H9 (cell line): ENCODE results near the gene VEGFB. TPM values are rescaled to one million over a fixed set of nuclear protein-coding genes. Genes with fewer than 3 reads are reported as not detected.

ENCODE experiments used
- DNase-seq: peaks from one replicate; pipeline ENCODE4 v3.0.0-alpha.2; 2017
- H2AFZ ChIP-seq: one replicate; pipeline ENCODE4 v1.6.1; 2013; ENCODE audit warnings: mild to moderate bottlenecking, low read length, control low read depth, moderate library complexity
- H2AK5ac ChIP-seq: 2 replicates; pipeline ENCODE4 v1.6.1; 2013; ENCODE audit warnings: low read length, control low read depth, mixed read lengths; ENCODE audit not compliant: insufficient read length
- H2BK120ac ChIP-seq: one replicate; pipeline ENCODE4 v1.6.1; 2013; ENCODE audit warnings: low read depth, mild to moderate bottlenecking, low read length, control low read depth, inconsistent platforms; ENCODE audit not compliant: poor library complexity, severe bottlenecking
- H2BK12ac ChIP-seq: 2 replicates; pipeline ENCODE4 v1.6.1; 2013; ENCODE audit warnings: low read length, control low read depth, mixed read lengths, low read depth; ENCODE audit not compliant: insufficient read length
- H2BK15ac ChIP-seq: 2 replicates; pipeline ENCODE4 v1.6.1; 2013; ENCODE audit warnings: low read depth, low read length, control low read depth
- H2BK20ac ChIP-seq: one replicate; pipeline ENCODE4 v1.6.1; 2013; ENCODE audit warnings: low read depth, mild to moderate bottlenecking, low read length, control low read depth, inconsistent platforms; ENCODE audit not compliant: poor library complexity, severe bottlenecking
- H2BK5ac ChIP-seq: 2 replicates; pipeline ENCODE4 v1.6.1; 2013; ENCODE audit warnings: low read length, control low read depth, mixed read lengths; ENCODE audit not compliant: insufficient read length
- H3K14ac ChIP-seq: 2 replicates; pipeline ENCODE4 v1.6.1; 2013; ENCODE audit warnings: low read length, control low read depth; ENCODE audit not compliant: insufficient read depth
- H3K18ac ChIP-seq: 2 replicates; pipeline ENCODE4 v1.6.1; 2013; ENCODE audit warnings: low read depth, mild to moderate bottlenecking, mixed read lengths, low read length, control low read depth; ENCODE audit not compliant: insufficient read length
- H3K23ac ChIP-seq: 2 replicates; pipeline ENCODE4 v1.6.1; 2013; ENCODE audit warnings: low read length, control low read depth, mixed read lengths, low read depth; ENCODE audit not compliant: insufficient read length
- H3K23me2 ChIP-seq: 2 replicates; pipeline ENCODE4 v1.6.1; 2013; ENCODE audit warnings: low read depth, mild to moderate bottlenecking, mixed read lengths, low read length, control low read depth; ENCODE audit not compliant: insufficient read length, poor library complexity, severe bottlenecking
- H3K27ac ChIP-seq: 2 replicates; pipeline ENCODE4 v1.5.1; 2013; ENCODE audit warnings: low read length, control low read depth, mixed read lengths, low read depth; ENCODE audit not compliant: insufficient read length
- H3K27me3 ChIP-seq: 2 replicates; pipeline ENCODE4 v1.6.1; 2013; ENCODE audit warnings: low read length, control low read depth, inconsistent platforms; ENCODE audit not compliant: insufficient read depth
- H3K4ac ChIP-seq: 2 replicates; pipeline ENCODE4 v1.6.1; 2013; ENCODE audit warnings: low read depth, mild to moderate bottlenecking, control low read depth, inconsistent platforms, low read length, moderate library complexity
- H3K4me1 ChIP-seq: 2 replicates; pipeline ENCODE4 v1.6.1; 2013; ENCODE audit warnings: low read length, control low read depth, inconsistent platforms; ENCODE audit not compliant: insufficient read depth
- H3K4me2 ChIP-seq: 2 replicates; pipeline ENCODE4 v1.6.1; 2013; ENCODE audit warnings: low read length, control low read depth, mixed read lengths; ENCODE audit not compliant: insufficient read length, insufficient read depth
- H3K56ac ChIP-seq: 2 replicates; pipeline ENCODE4 v1.6.1; 2013; ENCODE audit warnings: low read depth, mild to moderate bottlenecking, mixed read lengths, low read length, control low read depth; ENCODE audit not compliant: insufficient read length
- H3K79me1 ChIP-seq: 2 replicates; pipeline ENCODE4 v1.6.1; 2013; ENCODE audit warnings: low read depth, mild to moderate bottlenecking, moderate library complexity, low read length, control low read depth, inconsistent platforms; ENCODE audit not compliant: insufficient read depth, poor library complexity, severe bottlenecking
- H3K79me2 ChIP-seq: 2 replicates; pipeline ENCODE4 v1.6.1; 2013; ENCODE audit warnings: low read length, control low read depth, inconsistent platforms; ENCODE audit not compliant: insufficient read depth
- H3K9ac ChIP-seq: 2 replicates; pipeline ENCODE4 v1.6.1; 2013; ENCODE audit warnings: low read length, control low read depth, mixed read lengths; ENCODE audit not compliant: insufficient read length; ENCODE audit errors: extremely low read depth
- H3K9me3 ChIP-seq: one replicate; pipeline ENCODE4 v1.6.1; 2013; ENCODE audit warnings: low read depth, low read length, inconsistent platforms; ENCODE audit not compliant: control insufficient read depth
- H3T11ph ChIP-seq: one replicate; pipeline ENCODE4 v1.6.1; 2013; ENCODE audit warnings: mild to moderate bottlenecking, low read length, control low read depth, inconsistent platforms
- H4K20me1 ChIP-seq: one replicate; pipeline ENCODE4 v1.6.1; 2013; ENCODE audit not compliant: control insufficient read depth, insufficient read length, insufficient read depth
- H4K5ac ChIP-seq: 2 replicates; pipeline ENCODE4 v1.6.1; 2013; ENCODE audit warnings: low read depth, mild to moderate bottlenecking, mixed read lengths, low read length, control low read depth; ENCODE audit not compliant: insufficient read length
- H4K8ac ChIP-seq: replicated peaks from 2 replicates; pipeline ENCODE4 v1.6.1; 2013; ENCODE audit warnings: low read length, control low read depth, mixed read lengths, low read depth; ENCODE audit not compliant: insufficient read length
- H4K91ac ChIP-seq: 2 replicates; pipeline ENCODE4 v1.6.1; 2013; ENCODE audit warnings: low read depth, mild to moderate bottlenecking, moderate library complexity, mixed read lengths, low read length, control low read depth; ENCODE audit not compliant: insufficient read length
- H3K27ac Mint-ChIP-seq, 3 experiments: 2 replicates in 2 of 3; 3 replicates in 1 of 3; pipeline ENCODE4 v1.8.0; 2020 to 2021; ENCODE audit warnings: mixed read lengths in 3 of 3, mild to moderate bottlenecking in 1 of 3, moderate library complexity in 1 of 3
- H3K27me3 Mint-ChIP-seq: 2 replicates; pipeline ENCODE4 v1.8.0; 2021; ENCODE audit warnings: low read depth, mild to moderate bottlenecking, moderate library complexity, mixed read lengths
- H3K36me3 Mint-ChIP-seq, 3 experiments: 2 replicates in 2 of 3; 3 replicates in 1 of 3; pipeline ENCODE4 v1.8.0; 2020 to 2021; ENCODE audit warnings: low read depth in 3 of 3, mixed read lengths in 3 of 3; ENCODE audit not compliant: insufficient read depth in 1 of 3
- H3K4me1 Mint-ChIP-seq, 2 experiments: 2 replicates each; pipeline ENCODE4 v1.8.0; 2020; ENCODE audit warnings: mixed read lengths in 2 of 2
- H3K4me3 Mint-ChIP-seq, 2 experiments: 2 replicates in 1 of 2; 3 replicates in 1 of 2; pipeline ENCODE4 v1.8.0; 2020 to 2021; ENCODE audit warnings: mild to moderate bottlenecking in 2 of 2, mixed read lengths in 2 of 2, moderate library complexity in 1 of 2
- H3K9me3 Mint-ChIP-seq, 2 experiments: 2 replicates in 1 of 2; 3 replicates in 1 of 2; pipeline ENCODE4 v1.8.0; 2020; ENCODE audit warnings: mild to moderate bottlenecking in 2 of 2, mixed read lengths in 2 of 2, moderate library complexity in 1 of 2
- WGBS: extraction: QIAGEN DNeasy Blood & Tissue Kit; methylation state at CpG from one replicate; pipeline ENCODE4 v1.1.7; 2013; ENCODE audit warnings: missing lambda C conversion rate, low lambda C conversion rate, mixed read lengths; ENCODE audit not compliant: insufficient read length; ENCODE audit errors: extremely low coverage; 5-methylcytosine and 5-hydroxymethylcytosine counted together
- total RNA-seq: library from RNA; stranded (reverse); gene quantifications from 2 replicates; pipeline ENCODE4 v1.2.1, GENCODE V29; 2021
- TF ChIP-seq, protein P1 (sequence below): fragments of 200-600 bp; sonication (generic); conservative IDR thresholded peaks from 3 replicates; pipeline ENCODE4 v1.8.0; 2021; ENCODE audit warnings: antibody characterized with exemption, mild to moderate bottlenecking

VEGFB gene
- total RNA-seq, 1 experiment from 2014 or later: 57.7 TPM

DNA sequence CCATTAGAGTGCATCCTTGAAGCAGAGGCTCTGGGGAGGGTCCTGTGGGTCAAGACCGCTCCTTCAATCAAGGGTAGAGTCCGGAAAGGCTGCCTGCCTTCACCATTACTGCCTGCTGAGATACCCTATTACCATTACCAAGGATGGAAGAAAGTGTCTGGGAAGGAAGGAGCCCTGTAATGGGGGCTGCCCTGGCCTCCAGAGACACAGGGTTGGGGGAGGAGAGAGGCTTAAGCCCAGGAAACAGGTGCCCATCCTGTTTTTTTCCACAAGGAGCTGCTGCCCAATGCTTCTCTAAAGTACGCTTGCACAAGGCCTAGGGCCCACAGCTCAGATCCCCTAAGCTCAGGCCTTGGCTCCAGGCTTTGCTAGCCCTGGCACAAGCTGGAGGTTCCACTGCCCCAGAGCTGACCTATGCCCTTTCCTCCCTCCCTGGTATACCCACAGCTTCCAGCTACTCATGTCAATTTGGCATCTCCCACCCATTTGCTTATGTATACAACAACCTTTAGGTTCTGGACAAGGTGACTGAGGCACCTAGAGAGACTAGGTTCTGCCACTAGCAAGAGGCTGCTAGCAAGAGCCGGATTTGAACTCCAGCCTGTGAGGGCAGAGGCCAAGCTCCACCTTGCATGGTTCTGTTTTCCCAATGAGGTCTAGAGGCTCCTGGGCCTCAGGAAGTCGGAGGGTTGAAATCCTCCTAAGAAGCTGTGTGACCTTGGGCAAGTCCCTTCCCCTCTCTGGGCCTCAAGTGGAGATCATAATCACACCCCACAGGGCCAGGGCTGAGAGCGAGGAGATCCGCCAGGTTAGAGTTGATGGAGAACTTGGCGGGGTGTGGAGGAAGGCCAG lies 15.4 kb downstream of the VEGFB start:
- WGBS: no CpG with 5 or more reads among the region's 8 CpGs
- Histone ChIP-seq H3K14ac (no peak overlapping the region), H3K79me2 (peaks cover 7% of the 10 kb centered on the region; the same call in 1 of the 2 replicates), H2AFZ (no peak overlapping the region), H2AK5ac (no peak overlapping the region), H4K20me1 (no peaks in the 10 kb centered on the region), H4K91ac (no peak overlapping the region), H3K23ac (no peak overlapping the region), H3T11ph (no peak overlapping the region), H3K9me3 (no peaks in the 10 kb centered on the region), H3K79me1 (peaks cover 3% of the 10 kb centered on the region), H3K18ac (no peak overlapping the region), H3K9ac (no peak overlapping the region), H2BK120ac (no peak overlapping the region), H4K5ac (no peak overlapping the region), H2BK15ac (no peak overlapping the region), H3K27ac (peak overlapping the region; percentile 40), H3K27me3 (no peaks in the 10 kb centered on the region), H3K56ac (no peak overlapping the region), H3K4ac (no peak overlapping the region), H2BK5ac (no peak overlapping the region), H3K4me1 (peaks cover 9% of the 10 kb centered on the region; the same call in 1 of the 2 replicates), H3K23me2 (peaks cover 26% of the 10 kb centered on the region), H2BK20ac (no peak overlapping the region), H4K8ac (no peak overlapping the region), H2BK12ac (no peak overlapping the region), H3K4me2 (peak overlapping the region; percentile 67)
- H3K27me3 Mint-ChIP-seq: no peaks in the 10 kb centered on the region
- H3K4me3 Mint-ChIP-seq: peak overlapping the region; percentile 30 to 93
- DNase-seq: peak; percentile 82
- no peaks in the 10 kb centered on the region; a peak in 1 of 5 replicates for H3K9me3 Mint-ChIP-seq
- H3K27ac Mint-ChIP-seq: peak overlapping the region; percentile 88 to 97 (median 97)
- H3K36me3 Mint-ChIP-seq: peaks cover 5 to 19% (median 7%) of the 10 kb centered on the region in 3 experiments; a peak in 4 of 7 replicates
- peaks cover 34 to 47% of the 10 kb centered on the region in 2 experiments for H3K4me1 Mint-ChIP-seq
- TF ChIP-seq, protein P1, sequence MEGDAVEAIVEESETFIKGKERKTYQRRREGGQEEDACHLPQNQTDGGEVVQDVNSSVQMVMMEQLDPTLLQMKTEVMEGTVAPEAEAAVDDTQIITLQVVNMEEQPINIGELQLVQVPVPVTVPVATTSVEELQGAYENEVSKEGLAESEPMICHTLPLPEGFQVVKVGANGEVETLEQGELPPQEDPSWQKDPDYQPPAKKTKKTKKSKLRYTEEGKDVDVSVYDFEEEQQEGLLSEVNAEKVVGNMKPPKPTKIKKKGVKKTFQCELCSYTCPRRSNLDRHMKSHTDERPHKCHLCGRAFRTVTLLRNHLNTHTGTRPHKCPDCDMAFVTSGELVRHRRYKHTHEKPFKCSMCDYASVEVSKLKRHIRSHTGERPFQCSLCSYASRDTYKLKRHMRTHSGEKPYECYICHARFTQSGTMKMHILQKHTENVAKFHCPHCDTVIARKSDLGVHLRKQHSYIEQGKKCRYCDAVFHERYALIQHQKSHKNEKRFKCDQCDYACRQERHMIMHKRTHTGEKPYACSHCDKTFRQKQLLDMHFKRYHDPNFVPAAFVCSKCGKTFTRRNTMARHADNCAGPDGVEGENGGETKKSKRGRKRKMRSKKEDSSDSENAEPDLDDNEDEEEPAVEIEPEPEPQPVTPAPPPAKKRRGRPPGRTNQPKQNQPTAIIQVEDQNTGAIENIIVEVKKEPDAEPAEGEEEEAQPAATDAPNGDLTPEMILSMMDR: no peak
